Lower leg skin (tissue), 3 donors: ENCODE results near the gene MCM7.

ENCODE experiments used
- POLR2A ChIP-seq, 2 donors: fragments of 450-650 bp; IDR thresholded peaks; one replicate each; pipeline ENCODE4 v1.6.1; 2016 to 2017; ENCODE audit warnings: antibody characterized with exemption in 2 of 2, mild to moderate bottlenecking in 1 of 2, moderate library complexity in 1 of 2
- TF ChIP-seq, protein P1 (sequence below), 3 donors: fragments of 450-650 bp; IDR thresholded peaks; one replicate each; pipeline ENCODE4 v1.5.1; 2016; ENCODE audit warnings: antibody characterized with exemption in 3 of 3, mild to moderate bottlenecking in 3 of 3, moderate library complexity in 2 of 3

DNA sequence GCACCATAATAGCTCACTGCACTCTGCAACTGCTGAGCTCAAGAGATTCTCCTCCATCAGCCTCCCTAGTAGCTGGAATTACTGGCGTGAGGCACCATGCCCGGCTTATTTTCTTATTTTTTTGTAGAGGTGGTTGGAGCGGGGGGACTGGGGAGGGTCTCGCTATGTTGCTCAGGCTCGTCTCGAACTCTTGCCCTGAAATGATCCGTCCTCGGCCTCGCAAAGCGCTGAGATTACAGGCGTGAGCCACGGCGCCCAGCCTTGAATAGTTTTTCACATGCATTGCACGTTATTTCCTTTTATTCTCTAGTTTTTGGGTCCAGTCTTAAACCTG is 47.0 kb upstream of the MCM7 start:
- TF ChIP-seq, protein P1, sequence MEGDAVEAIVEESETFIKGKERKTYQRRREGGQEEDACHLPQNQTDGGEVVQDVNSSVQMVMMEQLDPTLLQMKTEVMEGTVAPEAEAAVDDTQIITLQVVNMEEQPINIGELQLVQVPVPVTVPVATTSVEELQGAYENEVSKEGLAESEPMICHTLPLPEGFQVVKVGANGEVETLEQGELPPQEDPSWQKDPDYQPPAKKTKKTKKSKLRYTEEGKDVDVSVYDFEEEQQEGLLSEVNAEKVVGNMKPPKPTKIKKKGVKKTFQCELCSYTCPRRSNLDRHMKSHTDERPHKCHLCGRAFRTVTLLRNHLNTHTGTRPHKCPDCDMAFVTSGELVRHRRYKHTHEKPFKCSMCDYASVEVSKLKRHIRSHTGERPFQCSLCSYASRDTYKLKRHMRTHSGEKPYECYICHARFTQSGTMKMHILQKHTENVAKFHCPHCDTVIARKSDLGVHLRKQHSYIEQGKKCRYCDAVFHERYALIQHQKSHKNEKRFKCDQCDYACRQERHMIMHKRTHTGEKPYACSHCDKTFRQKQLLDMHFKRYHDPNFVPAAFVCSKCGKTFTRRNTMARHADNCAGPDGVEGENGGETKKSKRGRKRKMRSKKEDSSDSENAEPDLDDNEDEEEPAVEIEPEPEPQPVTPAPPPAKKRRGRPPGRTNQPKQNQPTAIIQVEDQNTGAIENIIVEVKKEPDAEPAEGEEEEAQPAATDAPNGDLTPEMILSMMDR (IDR thresholded peaks at IDR 0.05) = no peak
- no peak for TF ChIP-seq POLR2A (IDR thresholded peaks at IDR 0.05)
